ENCODE results near the gene IER5. TPM values are rescaled to one million over a fixed set of nuclear protein-coding genes. Genes with fewer than 3 reads are reported as not detected.

Gene IER5
- total and polyA plus RNA-seq, 2 of the 13 experiments (the other 11 are each of a cell fraction or from before 2014, with no cell fraction given): 2.5 to 3.5 TPM

- TF ChIP-seq ZNF687 (CRISPR knock-in tag; IDR thresholded peaks at IDR 0.05) (peak; percentile 92), ZNF260 (CRISPR knock-in tag; IDR thresholded peaks at IDR 0.05; ENCODE audit: borderline replicate concordance, low read depth) (no peak), SMARCE1 (IDR thresholded peaks at IDR 0.05; ENCODE audit: borderline replicate concordance) (0 out of 2 replicates have a peak, but pooled peaks have one; percentile 39), DR1 (CRISPR knock-in tag; IDR thresholded peaks at IDR 0.05) (peak; percentile 77; the same call in 1 of the 2 replicates), ZBTB26 (CRISPR knock-in tag; IDR thresholded peaks at IDR 0.05; ENCODE audit: borderline replicate concordance) (peak; percentile 86), E2F1 (CRISPR knock-in tag; IDR thresholded peaks at IDR 0.05) (no peak), ARNTL (CRISPR knock-in tag; IDR thresholded peaks at IDR 0.05) (peak; percentile 82; the same call in 1 of the 2 replicates), KLF6 (CRISPR knock-in tag; IDR thresholded peaks at IDR 0.05) (peak; percentile 95), ZBTB7B (CRISPR knock-in tag; IDR thresholded peaks at IDR 0.05) (peak; percentile 91), BRCA1 (CRISPR knock-in tag; IDR thresholded peaks at IDR 0.05) (no peak), HINFP (CRISPR knock-in tag; IDR thresholded peaks at IDR 0.05; ENCODE audit: low read depth) (peak; percentile 76; the same call in 1 of the 2 replicates), SNAI1 (CRISPR knock-in tag; IDR thresholded peaks at IDR 0.05; ENCODE audit: borderline replicate concordance) (peak; percentile 93), MIER3 (CRISPR knock-in tag; IDR thresholded peaks at IDR 0.05; ENCODE audit: borderline replicate concordance) (peak; percentile 99), ZBED4 (CRISPR knock-in tag; IDR thresholded peaks at IDR 0.05; ENCODE audit: borderline replicate concordance) (peak; percentile 79; the same call in 1 of the 2 replicates)
These were observed 23.8 kb downstream of the IER5 start (continued) for GRCh38 chr1:181112071-181112929.
